ENCODE data around the gene SMIM17.

Gene SMIM17

GRCh38 chr19:56642711-56643459, at the start of gene SMIM17:
Gene SMIM17, plus strand, starts transcription at chr19:56643159. Its CDS starts 2,509 bp downstream, at chr19:56645668.
- DNase-seq: no peak
- in situ Hi-C loops (cut with MboI; ENCODE audit: low pct_unique_long_range_greater_than_20kb, low sequenced_read_pairs): no loop called here

GRCh38 chr19:56594446-56594782, 48.5 kb upstream of the SMIM17 start:
- in situ Hi-C loops (cut with MboI; ENCODE audit: low pct_unique_long_range_greater_than_20kb, low sequenced_read_pairs): no loop called here
- peak; percentile 5 for DNase-seq

DNA sequence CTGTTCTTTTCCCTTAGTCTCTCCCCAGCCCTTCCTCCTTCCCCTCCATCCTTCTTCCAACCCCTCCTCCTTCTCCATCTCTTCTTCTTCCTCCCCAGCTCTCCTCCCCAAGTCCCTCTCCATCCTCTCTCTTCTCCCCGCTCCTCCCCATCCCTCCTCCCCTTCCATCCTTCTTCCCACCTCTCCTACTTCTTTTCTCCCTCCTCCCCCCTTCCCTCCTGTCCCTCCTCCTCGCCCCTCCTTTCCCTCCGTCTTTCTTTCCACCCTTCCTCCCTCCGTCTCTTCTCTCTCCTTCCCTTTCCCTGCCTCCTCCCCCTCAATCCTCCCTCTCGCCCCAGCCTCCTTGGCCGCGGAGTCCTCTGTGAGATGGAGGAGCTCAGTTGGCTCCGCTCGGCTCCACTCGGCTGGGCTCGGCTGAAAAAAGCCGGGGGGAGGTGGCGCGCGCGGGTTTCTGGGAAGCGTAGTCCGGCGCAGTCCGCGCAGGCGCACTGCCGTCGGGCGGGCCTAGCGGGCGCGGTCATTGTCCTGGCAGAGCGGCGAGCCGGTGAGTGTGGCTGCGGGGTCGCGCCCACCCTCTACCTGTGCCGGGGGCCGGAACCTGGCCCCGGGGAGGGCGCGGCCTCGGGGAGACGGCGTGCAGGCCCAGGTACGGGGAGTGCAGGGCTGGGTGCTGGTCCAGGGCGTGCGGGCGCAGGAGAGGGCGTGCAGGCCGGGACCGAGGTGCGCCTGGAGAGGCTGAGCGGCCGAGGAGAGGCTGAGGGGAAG, 48.0 kb upstream of the SMIM17 start, which contains the start of gene ZNF71:
TSS of gene ZNF71 (plus strand) at position 520 of the 765 bp plus-strand sequence. CDS start 6,257 bp downstream, outside the sequence.
- DNase-seq: peak; percentile 86
- in situ Hi-C loops (cut with MboI; ENCODE audit: low pct_unique_long_range_greater_than_20kb, low sequenced_read_pairs): no loop called here

DNA sequence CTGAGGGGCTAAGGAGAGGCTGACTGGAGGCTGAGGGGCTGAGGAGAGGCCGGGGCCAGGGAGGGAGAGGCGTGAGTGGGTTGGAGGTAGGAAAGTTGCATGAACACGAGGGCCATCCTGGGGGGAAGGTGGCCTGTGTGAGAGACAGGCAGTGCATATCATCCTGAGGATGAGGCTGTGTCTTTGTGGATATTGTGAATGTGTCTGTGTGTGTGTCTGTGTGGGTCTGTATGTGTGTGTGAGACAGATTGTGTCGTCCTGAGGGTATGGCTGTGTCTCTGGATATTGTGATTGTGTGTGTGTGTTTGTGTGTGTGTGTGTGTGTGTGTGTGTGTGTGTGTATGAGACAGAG, 47.4 kb upstream of the SMIM17 start:
- in situ Hi-C loops (cut with MboI; ENCODE audit: low pct_unique_long_range_greater_than_20kb, low sequenced_read_pairs): no loop called here
- no peak for DNase-seq

- in situ Hi-C loops (cut with MboI; ENCODE audit: low pct_unique_long_range_greater_than_20kb, low sequenced_read_pairs): no loop called here
- DNase-seq: no peak
Observed at GRCh38 chr19:56596676-56597075, 46.3 kb upstream of the SMIM17 start.

- in situ Hi-C loops (cut with MboI; ENCODE audit: low pct_unique_long_range_greater_than_20kb, low sequenced_read_pairs): no loop called here
- no peak for DNase-seq
Observed at GRCh38 chr19:56597696-56598095, 45.3 kb upstream of the SMIM17 start.

DNA sequence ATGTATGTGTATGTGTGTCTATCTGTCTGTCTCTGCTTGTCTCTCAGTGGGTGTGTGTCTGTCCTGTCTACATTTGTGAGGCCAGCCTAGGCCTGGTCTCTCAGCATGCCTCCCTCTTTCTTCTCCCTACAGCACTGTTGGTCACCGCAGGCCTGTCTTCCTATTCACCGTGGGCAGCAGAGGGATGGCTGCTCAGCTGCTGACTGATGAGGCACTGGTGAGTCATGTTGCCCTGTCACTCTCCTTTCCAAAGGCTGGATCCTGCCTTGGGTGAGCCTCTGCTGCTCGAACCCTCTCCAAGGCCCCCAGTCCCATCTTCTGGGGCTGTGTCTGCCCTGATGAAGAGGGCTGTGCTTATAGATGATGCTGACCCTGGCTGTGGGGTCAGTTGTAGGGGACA, 41.6 kb upstream of the SMIM17 start:
- no peak for DNase-seq
- in situ Hi-C loops (cut with MboI; ENCODE audit: low pct_unique_long_range_greater_than_20kb, low sequenced_read_pairs): no loop called here

- DNase-seq: no peak
- in situ Hi-C loops (cut with MboI; ENCODE audit: low pct_unique_long_range_greater_than_20kb, low sequenced_read_pairs): no loop called here
Observed at GRCh38 chr19:56603829-56604228, 39.1 kb upstream of the SMIM17 start.

DNA sequence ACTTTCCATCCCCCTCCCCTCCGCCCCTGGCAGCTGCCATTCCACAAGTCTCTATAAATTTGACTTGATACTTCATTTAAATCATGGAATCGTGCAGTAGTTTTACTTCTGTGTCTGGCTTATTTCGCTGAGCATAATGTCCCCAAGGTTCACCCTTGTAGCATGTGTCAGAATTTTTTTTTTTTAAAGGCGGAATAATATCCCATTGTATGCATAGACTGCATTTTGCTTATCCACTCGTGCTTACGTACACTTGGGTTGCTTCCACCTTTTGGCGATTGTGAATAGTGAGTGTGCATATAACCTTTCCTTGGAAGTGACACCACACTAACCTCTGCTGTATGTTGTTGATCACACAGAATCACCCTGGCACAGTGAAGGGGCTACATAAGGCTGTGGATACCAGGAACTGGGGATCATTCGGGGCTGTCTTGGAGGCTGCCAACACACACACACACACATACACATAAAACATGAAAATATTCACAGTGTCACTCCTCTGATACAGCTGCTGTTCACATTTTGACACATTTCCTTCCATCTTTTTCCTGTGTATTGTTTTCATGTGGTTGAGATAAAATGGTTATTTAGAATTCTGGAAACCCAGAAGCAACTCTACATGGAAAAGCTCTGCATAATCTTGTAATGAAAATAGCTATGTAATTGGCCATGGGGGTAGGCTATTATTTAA, 34.5 kb upstream of the SMIM17 start:
- in situ Hi-C loops (cut with MboI; ENCODE audit: low pct_unique_long_range_greater_than_20kb, low sequenced_read_pairs): no loop called here
- DNase-seq: no peak

DNA sequence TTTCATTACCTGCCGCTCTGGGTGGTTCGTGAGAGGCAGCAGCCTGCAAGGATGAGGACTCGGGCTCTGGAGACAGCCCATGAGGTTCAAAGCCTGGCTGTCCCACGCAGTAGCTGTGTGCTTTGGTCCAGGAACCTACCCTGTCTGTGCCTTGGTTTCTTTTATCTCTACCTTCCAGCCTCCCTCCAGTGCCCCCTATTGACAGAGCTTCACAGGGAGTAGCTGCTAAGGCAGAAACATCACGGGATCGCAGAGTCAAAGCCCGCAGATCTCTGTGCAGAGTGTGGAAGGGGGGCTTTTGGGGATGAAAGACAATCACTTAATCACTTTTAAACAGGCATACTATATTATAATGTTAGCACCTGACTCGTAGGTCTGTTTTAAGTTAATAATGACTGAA, 31.7 kb upstream of the SMIM17 start:
- in situ Hi-C loops (cut with MboI; ENCODE audit: low pct_unique_long_range_greater_than_20kb, low sequenced_read_pairs): no loop called here
- DNase-seq: no peak

DNA sequence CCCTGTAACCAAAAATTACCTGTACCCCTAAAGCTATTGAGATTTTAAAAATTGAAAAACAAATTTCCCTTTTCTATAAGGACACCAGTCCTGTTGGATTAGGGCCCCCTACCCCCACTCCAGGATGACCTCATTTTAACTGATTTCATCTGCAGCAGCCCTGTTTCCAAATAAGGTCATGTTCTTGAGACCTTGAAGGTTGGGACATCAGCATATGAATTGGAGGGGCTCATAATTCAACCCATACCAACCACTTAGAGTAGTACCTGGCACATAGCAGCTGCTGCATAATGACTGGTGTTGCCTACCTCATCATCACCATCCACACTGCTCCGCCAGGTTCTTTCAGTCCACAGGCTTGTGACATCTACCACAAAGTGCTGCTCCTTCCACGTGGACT, 30.2 kb upstream of the SMIM17 start:
- in situ Hi-C loops (cut with MboI; ENCODE audit: low pct_unique_long_range_greater_than_20kb, low sequenced_read_pairs): no loop called here
- no peak for DNase-seq

- in situ Hi-C loops (cut with MboI; ENCODE audit: low pct_unique_long_range_greater_than_20kb, low sequenced_read_pairs): no loop called here
- no peak for DNase-seq
Observed at GRCh38 chr19:56613639-56614038, 29.3 kb upstream of the SMIM17 start.

DNA sequence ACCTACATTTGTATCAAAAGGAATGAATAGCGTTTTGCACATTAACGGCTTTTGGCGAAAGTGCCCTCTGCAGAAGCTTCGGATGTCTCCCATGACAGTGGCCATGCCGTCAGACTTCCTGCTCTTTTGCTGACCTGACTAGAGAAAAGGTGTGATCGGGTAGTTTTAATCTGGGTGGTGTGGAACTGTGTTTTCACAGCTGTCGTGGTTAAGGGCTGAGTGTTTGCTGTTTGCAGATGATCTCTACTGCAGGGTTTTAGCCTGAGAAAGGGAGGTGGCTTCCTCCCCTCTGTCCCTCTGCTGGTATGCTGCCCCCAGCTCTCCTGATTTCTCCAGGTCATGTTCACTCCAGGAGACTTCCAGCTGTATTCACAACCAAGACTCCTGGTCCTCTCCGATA, 25.4 kb upstream of the SMIM17 start:
- DNase-seq: no peak
- in situ Hi-C loops (cut with MboI; ENCODE audit: low pct_unique_long_range_greater_than_20kb, low sequenced_read_pairs): no loop called here

- DNase-seq: no peak
- in situ Hi-C loops (cut with MboI; ENCODE audit: low pct_unique_long_range_greater_than_20kb, low sequenced_read_pairs): no loop called here
Observed at GRCh38 chr19:56619121-56619520, 23.8 kb upstream of the SMIM17 start.

DNA sequence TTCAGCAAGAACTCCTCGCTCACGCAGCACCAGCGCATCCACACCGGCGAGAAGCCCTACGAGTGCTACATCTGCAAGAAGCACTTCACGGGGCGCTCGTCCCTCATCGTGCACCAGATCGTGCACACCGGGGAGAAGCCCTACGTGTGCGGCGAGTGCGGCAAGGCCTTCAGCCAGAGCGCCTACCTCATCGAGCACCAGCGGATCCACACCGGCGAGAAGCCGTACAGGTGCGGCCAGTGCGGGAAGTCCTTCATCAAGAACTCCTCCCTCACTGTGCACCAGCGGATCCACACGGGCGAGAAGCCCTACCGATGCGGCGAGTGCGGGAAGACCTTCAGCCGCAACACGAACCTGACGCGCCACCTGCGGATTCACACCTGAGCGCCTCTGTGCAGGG, 20.6 kb upstream of the SMIM17 start:
- DNase-seq: no peak
- in situ Hi-C loops (cut with MboI; ENCODE audit: low pct_unique_long_range_greater_than_20kb, low sequenced_read_pairs): no loop called here

- no peak for DNase-seq
- in situ Hi-C loops (cut with MboI; ENCODE audit: low pct_unique_long_range_greater_than_20kb, low sequenced_read_pairs): no loop called here
Observed at GRCh38 chr19:56623006-56623405, 20.0 kb upstream of the SMIM17 start.

DNA sequence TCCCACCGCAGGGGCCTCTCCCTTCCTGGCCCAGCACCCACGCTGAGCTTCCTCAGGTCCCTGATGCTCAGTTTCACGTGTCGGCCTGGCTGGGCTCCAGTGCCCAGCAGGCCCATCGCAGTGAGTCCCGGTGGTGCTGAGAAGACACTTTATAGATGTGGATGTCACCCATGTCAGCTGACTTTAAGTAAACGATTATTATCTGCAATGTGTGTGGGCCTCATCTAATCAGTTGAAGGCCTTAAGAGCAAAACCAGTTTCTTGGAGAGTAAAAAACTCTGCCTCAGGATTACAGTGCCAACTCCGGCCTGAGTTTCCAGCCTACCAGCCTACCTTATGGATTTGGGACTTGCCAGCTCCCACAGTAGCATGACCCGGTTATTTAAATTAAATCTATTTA, 17.3 kb upstream of the SMIM17 start:
- in situ Hi-C loops (cut with MboI; ENCODE audit: low pct_unique_long_range_greater_than_20kb, low sequenced_read_pairs): no loop called here

DNA sequence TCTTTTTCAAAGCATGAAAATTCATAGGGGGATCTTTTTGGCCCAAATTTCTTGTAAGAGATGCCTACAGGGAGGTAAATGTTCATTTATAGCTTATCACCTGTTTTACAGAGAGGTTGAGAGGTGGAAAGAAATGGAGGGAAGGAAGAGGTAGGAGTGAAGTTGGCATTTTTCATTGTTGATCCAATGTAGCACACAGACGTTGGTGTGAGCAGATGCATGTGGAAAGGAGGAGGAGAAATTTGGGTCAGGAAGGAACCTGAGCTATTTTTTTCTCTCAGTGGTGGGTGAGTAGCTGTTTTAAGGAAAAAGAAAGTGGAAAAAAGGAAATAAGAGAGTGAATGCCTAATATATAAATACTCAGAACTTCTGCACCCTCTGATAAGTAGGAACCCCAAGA, 9.9 kb upstream of the SMIM17 start:
- in situ Hi-C loops (cut with MboI; ENCODE audit: low pct_unique_long_range_greater_than_20kb, low sequenced_read_pairs): no loop called here
- DNase-seq: no peak

More for the DNA sequence above, 17.3 kb upstream of the SMIM17 start:
- DNase-seq: no peak

DNA sequence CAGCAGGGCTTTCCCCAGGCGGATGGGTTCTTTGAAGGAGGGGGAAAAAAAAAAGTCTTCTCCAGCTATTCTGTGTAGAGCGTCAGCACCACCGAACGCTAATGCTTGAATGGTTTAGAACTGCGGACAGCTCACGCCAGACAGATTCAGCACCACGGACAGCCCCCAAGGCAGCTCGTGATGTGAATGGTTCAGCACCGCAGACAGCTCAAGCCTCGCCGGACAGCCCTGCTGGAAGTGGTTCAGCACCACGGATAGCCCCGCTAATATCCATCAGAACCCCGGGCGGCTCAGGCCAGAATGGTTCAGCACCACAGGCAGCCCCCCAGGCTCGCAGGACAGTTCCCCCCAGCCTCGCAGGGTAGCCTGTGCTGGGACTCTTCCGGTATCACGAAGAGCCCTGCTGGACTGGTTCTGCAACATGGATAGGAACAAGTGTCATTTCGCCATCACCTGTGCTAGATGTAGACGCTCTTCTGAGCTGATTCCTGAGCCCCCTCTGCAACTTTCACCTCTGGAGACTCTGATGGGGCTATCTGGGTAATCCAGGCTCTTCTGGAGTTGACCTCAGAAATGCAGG, 4.9 kb upstream of the SMIM17 start:
- peak; percentile 86 for DNase-seq
- in situ Hi-C loops (cut with MboI; ENCODE audit: low pct_unique_long_range_greater_than_20kb, low sequenced_read_pairs): no loop called here

DNA sequence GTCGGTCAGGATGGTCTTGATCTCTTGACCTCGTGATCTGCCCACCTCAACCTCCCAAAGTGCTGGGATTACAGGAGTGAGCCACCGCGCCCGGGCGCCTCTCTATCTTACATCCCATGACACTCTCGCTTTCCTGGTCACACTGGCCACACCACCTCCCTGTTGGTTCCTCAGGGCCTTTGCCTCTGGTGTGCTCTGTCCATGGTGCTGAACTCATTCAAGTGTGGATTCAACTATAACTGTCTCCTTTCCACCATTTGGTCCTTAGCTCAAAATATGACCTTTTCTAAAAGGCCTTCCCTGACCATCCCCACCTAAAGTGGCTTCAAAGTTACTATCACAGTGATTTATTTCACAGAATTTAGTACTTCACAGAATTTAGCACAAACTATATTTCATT, 3.7 kb upstream of the SMIM17 start:
- in situ Hi-C loops (cut with MboI; ENCODE audit: low pct_unique_long_range_greater_than_20kb, low sequenced_read_pairs): no loop called here
- peak; percentile 23 for DNase-seq

Measured in KBM-7 (cell line).